H1 (cell line): ENCODE results near the gene MTERF1. TPM values are rescaled to one million over a fixed set of nuclear protein-coding genes. Genes with fewer than 3 reads are reported as not detected.

Experiments used
- SIN3A ChIP-seq, 2 experiments: IDR thresholded peaks in 1 of 2; conservative IDR thresholded peaks in 1 of 2; 2 replicates each; pipeline ENCODE4 v1.6.1; 2011 to 2012; ENCODE audit warnings: low read length in 2 of 2, improper control_type of control experiment in 1 of 2, low read depth in 1 of 2, mild to moderate bottlenecking in 1 of 2
- polyA plus RNA-seq, 7 experiments: library from polyadenylated mRNA; depleted of rRNA in 3 of 7; stranded (reverse) in 5 of 7; unstranded in 2 of 7; fragments of >200 nt in 5 of 7; fragments of 200-250 nt in 2 of 7; gene quantifications; 1 replicate in 5 of 7; 2 replicates in 1 of 7; 4 replicates in 1 of 7; pipeline versions ENCODE4 v1.2.1 to v1.2.3, GENCODE V29; 2011 to 2013; ENCODE audit warnings: missing spikeins in 2 of 7, mixed read lengths in 2 of 7
- total RNA-seq: library from RNA; stranded (reverse); fragmentation: NEBNext Ultra II Directional; extraction: Animal tissue kit (Norgen Biotek cat#: 25700); gene quantifications from 2 replicates; pipeline ENCODE4 v1.2.1, GENCODE V29; 2021
- TF ChIP-seq, protein P1 (sequence below): fragments of 300-600 bp; sonication (generic); IDR thresholded peaks from 2 replicates; pipeline ENCODE4 v1.7.1; 2012; ENCODE audit warnings: low read length, moderate library complexity, mild to moderate bottlenecking, inconsistent platforms; ENCODE audit not compliant: insufficient replicate concordance

MTERF1 gene
- total and polyA plus RNA-seq, 2 of the 8 experiments (the other 6 are each of a cell fraction or from before 2014, with no cell fraction given): 4.5 to 12.6 TPM

DNA sequence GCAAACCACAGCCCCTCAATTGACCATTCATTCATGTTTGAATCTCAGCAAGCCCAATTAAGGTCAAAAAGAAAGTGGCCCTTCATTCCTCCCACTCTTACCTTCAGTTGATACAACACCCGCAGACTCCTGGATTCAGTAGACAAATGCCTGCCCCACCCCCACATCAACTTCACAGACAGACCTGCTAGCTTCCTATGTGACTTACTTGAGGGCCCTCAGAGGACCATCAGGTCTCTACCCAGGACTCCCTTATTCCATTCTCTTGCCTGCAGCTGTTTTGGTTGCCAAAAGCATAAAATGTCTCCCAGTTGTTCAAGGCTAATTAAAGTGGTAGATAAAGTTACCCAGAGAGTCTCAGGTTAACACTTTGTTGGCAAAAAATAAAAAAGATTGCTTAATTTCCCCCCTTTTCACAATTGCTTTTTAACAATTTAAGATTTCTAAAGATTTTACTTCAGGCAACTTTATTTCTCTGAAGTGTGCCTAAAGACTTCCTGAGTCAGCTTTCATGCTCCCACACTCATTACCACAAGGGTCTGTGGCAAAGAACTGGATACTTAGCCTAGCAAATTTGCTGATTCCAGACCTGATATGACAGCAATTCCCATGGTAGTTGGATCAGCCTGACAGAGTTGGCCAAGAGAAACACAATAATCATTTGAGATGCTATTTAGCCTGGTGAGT is 3.3 kb upstream of the MTERF1 start (continued):
- TF ChIP-seq, protein P1, sequence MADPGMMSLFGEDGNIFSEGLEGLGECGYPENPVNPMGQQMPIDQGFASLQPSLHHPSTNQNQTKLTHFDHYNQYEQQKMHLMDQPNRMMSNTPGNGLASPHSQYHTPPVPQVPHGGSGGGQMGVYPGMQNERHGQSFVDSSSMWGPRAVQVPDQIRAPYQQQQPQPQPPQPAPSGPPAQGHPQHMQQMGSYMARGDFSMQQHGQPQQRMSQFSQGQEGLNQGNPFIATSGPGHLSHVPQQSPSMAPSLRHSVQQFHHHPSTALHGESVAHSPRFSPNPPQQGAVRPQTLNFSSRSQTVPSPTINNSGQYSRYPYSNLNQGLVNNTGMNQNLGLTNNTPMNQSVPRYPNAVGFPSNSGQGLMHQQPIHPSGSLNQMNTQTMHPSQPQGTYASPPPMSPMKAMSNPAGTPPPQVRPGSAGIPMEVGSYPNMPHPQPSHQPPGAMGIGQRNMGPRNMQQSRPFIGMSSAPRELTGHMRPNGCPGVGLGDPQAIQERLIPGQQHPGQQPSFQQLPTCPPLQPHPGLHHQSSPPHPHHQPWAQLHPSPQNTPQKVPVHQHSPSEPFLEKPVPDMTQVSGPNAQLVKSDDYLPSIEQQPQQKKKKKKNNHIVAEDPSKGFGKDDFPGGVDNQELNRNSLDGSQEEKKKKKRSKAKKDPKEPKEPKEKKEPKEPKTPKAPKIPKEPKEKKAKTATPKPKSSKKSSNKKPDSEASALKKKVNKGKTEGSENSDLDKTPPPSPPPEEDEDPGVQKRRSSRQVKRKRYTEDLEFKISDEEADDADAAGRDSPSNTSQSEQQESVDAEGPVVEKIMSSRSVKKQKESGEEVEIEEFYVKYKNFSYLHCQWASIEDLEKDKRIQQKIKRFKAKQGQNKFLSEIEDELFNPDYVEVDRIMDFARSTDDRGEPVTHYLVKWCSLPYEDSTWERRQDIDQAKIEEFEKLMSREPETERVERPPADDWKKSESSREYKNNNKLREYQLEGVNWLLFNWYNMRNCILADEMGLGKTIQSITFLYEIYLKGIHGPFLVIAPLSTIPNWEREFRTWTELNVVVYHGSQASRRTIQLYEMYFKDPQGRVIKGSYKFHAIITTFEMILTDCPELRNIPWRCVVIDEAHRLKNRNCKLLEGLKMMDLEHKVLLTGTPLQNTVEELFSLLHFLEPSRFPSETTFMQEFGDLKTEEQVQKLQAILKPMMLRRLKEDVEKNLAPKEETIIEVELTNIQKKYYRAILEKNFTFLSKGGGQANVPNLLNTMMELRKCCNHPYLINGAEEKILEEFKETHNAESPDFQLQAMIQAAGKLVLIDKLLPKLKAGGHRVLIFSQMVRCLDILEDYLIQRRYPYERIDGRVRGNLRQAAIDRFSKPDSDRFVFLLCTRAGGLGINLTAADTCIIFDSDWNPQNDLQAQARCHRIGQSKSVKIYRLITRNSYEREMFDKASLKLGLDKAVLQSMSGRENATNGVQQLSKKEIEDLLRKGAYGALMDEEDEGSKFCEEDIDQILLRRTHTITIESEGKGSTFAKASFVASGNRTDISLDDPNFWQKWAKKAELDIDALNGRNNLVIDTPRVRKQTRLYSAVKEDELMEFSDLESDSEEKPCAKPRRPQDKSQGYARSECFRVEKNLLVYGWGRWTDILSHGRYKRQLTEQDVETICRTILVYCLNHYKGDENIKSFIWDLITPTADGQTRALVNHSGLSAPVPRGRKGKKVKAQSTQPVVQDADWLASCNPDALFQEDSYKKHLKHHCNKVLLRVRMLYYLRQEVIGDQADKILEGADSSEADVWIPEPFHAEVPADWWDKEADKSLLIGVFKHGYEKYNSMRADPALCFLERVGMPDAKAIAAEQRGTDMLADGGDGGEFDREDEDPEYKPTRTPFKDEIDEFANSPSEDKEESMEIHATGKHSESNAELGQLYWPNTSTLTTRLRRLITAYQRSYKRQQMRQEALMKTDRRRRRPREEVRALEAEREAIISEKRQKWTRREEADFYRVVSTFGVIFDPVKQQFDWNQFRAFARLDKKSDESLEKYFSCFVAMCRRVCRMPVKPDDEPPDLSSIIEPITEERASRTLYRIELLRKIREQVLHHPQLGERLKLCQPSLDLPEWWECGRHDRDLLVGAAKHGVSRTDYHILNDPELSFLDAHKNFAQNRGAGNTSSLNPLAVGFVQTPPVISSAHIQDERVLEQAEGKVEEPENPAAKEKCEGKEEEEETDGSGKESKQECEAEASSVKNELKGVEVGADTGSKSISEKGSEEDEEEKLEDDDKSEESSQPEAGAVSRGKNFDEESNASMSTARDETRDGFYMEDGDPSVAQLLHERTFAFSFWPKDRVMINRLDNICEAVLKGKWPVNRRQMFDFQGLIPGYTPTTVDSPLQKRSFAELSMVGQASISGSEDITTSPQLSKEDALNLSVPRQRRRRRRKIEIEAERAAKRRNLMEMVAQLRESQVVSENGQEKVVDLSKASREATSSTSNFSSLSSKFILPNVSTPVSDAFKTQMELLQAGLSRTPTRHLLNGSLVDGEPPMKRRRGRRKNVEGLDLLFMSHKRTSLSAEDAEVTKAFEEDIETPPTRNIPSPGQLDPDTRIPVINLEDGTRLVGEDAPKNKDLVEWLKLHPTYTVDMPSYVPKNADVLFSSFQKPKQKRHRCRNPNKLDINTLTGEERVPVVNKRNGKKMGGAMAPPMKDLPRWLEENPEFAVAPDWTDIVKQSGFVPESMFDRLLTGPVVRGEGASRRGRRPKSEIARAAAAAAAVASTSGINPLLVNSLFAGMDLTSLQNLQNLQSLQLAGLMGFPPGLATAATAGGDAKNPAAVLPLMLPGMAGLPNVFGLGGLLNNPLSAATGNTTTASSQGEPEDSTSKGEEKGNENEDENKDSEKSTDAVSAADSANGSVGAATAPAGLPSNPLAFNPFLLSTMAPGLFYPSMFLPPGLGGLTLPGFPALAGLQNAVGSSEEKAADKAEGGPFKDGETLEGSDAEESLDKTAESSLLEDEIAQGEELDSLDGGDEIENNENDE: no peak
- TF ChIP-seq SIN3A (conservative IDR thresholded peaks at IDR 0.05 in 1 of 2, IDR thresholded peaks at IDR 0.05 in 1 of 2; ENCODE audit: low read depth in 1 of 2, low read length in 2 of 2): no peak
